Activated CD8-positive, alpha-beta memory T cell treated with anti-CD3 and anti-CD28 coated beads, Interleukin-2, amount 50 U/mL, for 24 hours (primary cell): ENCODE results near the gene SRRM3.
"Not testable (repeated sequence)": the region's sequence is repeated elsewhere in the genome, so short reads cannot be mapped to it uniquely, and the experiment has no call there.

ENCODE experiments used
- DNase-seq: peaks from one replicate; pipeline ENCODE4 v3.0.0-alpha.2; 2020; ENCODE audit errors: extremely low read depth

The SRRM3 gene

GRCh38 chr7:76265299-76265698 is 63.6 kb downstream of the SRRM3 start:
- DNase-seq = no peak

DNA sequence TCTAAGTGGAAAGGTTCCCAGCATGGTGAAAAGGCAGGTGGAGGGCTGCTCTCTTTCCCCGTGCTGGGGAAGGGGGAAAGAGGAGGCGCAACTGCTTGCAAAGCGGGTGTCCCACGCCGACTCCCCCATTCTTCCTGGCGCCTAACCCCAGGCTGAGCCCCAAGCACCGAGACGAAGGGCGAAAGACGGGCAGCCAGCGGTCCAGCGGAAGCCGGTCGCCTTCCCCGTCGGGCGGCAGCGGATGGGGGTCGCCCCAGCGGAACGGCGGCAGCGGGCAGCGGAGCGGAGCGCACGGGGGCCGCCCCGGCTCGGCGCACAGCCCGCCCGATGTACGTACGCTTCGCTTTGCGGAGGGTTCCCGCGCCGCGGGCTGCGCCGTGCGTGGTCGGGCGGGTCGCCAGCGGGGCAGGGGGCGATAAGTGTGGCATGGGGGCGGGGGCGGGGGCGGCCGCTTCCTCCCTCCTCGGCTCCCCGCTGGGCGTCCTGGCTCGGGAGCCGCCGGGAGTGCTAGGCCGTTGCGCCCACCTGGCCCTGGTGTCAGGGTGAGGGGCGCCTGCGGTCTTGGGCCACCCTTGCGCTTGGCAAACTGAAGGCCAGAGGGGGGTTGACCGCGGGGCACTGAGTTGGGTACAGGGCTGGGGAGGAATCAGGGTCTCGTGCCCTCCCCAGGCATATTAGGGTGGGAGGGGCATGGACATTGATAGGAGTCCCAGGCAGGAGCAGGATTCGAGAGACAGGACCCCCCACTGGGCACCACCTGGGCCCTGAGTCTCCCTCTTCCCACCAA is 65.6 kb downstream of the SRRM3 start:
- DNase-seq = no peak

DNA sequence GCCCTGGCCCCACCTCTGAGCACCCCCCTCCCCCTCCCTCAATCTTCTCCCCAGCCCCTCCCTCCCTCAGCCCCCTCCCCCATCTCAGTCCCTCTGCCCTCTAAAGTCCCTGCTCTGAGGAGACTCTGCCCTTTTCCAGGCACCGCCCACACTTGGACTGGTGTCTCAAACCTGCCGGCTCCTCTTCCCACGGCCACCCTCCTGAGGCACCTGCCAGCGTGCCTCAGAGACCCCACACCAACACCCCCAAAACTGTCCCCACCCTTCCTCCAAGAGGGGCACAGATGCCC is 66.1 kb downstream of the SRRM3 start:
- no peak for DNase-seq

DNA sequence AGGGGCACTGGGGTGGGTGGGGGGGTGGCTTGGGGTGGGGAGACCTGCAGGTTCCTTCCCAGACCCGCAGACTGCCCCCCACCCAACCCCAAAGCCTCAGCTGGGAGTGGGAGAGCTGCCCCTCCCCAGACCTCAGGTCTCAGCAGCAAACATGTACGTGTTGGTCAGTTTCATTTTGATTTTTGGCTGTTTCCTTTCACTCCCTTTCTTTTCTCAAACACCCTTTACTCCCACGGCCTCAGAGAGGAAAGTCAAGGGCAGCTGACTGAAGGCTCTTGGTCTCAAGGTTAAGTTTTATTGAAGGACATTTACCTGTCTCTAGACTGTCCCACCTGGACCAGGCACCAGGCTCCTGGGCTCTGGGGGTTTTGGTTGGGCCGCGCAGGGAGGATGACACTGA is 66.7 kb downstream of the SRRM3 start:
- DNase-seq = no peak

- DNase-seq = no peak
These were observed 68.2 kb downstream of the SRRM3 start for GRCh38 chr7:76269895-76270294.

DNA sequence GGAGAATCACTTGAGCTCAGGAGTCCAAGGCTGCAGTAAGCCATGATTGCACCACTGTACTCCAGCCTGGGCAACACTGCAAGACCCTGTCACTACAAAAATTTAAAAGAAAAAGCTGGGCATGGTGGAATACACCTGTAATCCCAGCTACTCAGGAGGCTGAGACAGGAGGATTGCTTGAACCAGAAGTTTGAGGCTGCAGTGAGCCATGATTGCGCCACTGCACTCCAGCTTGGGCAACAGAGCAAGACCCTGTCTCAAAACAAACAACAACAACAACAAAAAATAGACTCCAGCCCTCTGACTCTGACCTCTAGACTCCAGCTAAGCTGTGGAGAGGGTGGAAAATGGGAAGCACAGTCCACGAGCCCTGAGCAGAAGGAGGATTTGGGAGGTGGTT is 69.7 kb downstream of the SRRM3 start:
- DNase-seq = not testable (repeated sequence)

GRCh38 chr7:76272142-76272541 is 70.4 kb downstream of the SRRM3 start:
- no peak for DNase-seq

GRCh38 chr7:76272851-76273497 is 71.3 kb downstream of the SRRM3 start:
- DNase-seq = no peak

- DNase-seq = no peak
These were observed 71.8 kb downstream of the SRRM3 start for GRCh38 chr7:76273503-76273902.

DNA sequence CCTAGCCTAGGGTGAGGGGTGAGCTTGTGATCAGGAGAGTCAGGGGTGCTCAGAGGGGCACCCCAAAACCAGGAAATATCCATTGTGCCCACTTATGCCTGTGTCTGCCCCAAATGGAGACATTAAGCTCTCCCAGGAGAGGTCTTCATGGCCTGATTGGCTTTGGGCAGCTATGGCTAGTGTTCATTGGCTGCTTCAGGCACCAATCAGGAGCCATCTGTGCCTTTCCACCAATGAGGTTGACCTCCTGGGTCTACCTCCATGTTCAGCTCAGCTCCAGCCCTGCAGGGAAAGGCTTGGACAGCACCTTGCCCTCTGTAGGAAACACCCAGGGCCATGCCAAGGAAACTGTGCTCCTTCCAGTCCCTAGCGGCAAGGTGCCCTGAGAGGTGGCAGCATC is 76.8 kb downstream of the SRRM3 start:
- no peak for DNase-seq

DNA sequence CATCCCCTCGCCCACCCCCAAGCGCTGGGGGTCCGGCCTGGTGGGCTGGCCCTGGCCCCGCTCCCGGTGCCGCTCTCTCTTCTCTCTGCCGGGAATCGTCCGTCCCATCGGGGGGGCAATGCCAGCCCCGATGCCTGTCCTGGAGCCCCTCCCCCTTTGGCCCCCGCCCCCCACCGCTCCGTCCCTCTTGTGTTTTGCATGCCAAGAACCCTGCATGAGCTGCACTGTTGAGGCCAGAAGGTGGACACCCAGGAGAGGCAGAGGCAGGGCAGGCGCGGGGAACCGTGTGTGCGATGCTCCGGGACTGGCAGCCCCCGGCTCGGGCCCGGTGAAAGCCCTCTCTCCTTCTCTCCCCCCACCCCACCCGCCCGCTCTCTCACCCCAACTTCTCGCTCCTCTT is 78.7 kb downstream of the SRRM3 start:
- no peak for DNase-seq

- no peak for DNase-seq
These were observed 79.5 kb downstream of the SRRM3 start for GRCh38 chr7:76281006-76281705.

- DNase-seq = no peak
These were observed 80.1 kb downstream of the SRRM3 start for GRCh38 chr7:76281706-76282343.

GRCh38 chr7:76282344-76283253 is 80.9 kb downstream of the SRRM3 start:
- DNase-seq = no peak

DNA sequence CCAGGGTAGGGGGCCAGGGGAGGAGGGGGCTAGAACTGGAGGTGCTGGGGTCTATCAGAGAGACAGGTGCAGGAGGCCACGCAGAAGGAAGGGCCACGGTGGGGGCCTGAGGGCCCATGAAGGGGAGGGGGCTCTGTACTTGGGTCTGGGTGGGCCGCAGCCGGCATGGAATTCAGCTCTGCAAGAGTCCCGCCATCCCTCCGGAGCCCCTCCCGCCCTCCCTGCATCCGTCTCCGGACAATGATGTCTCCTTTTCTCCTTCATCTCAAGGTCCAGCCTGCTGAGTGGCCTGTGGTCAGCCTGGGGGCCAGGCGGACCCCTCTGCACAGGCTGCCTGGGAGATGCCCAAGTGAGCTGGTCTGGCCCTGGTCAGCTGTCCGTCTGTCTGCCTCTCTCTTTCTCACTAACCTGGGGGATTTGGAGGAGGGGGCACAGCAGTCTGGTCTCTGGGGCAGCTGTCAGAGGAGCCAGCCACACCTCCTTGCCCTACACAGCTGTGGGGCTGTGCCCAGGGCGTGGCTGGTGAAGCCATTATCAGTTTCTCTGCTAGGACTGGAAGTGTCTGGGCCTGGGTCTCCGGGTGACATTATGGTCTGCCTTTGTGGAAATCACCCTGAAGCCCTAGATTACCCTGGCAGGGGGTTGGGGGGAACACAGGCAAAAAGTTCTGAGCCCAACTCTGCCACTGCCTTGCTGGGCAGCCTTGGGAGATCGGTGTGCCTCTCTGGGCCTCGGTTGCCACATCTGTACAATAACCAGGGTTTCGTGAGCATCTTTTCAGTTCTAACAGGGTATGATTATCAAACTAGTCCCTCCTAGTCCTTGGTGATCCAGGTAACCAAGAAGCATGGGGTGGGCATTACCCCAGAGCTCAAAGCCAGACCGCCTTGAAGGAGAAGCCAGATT is 81.8 kb downstream of the SRRM3 start:
- DNase-seq = no peak

DNA sequence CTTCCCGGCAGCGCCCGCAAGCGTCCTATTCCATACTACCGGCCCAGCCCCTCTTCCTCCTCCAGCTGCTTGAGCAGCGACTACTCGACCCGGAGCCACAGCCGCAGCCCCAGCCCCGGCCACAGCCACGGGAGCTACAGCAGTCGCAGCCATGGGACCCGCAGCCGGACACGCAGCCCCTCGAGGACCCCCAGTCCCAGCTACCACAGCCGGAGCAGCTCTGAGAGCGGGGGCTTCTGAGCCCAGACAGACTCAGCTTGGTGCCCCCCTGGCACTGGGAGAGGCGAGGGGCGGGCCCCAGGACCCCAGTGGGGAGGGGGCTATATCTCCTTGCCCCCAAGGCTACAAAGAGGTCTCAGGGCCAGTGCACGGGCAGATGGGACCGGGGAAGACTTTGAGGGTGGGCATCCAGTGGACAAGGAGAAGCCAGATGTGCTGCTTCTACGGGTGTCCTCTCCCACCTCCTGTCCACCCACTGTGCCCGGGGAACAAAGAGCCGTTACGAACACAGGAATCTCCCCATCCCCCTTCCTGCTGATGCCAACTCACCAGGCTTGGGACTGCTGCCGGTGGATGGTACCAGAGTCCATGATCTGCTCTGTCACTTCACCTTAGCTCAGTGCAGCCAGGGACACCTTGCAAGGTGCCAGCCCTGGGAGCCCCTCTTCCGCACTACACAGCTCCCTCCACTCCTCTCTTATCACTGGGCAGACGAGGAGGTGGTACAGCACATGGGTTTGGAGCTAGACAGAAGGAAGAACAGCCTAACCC is 84.1 kb downstream of the SRRM3 start:
- DNase-seq = no peak

- DNase-seq = no peak
These were observed 85.2 kb downstream of the SRRM3 start for GRCh38 chr7:76286842-76287403.

DNA sequence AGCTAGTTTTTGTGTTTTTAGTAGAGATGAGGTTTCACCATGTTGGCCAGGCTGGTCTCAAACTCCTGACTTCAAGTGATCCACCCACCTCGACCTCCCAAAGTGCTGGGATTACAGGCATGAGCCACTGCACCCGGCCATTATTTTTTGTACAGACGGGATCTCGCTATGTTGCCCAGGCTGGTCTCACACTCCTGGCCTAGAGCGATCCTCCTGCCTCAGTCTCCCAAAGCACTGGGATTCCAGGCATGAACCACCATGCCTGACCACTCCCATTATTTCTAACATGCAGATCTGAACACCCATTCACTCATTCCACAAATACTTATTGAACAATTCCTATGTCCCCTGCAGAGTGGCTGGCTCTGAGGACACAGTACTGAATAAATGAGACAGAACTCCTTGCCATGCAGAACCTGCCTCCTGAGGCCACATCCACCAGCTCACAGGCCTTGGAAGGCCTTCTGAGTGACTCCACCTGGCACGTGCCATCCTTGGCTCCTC is 89.2 kb downstream of the SRRM3 start:
- not testable (repeated sequence) for DNase-seq
